ENCODE results near the gene NPLOC4. TPM values are rescaled to one million over a fixed set of nuclear protein-coding genes. Genes with fewer than 3 reads are reported as not detected.

NPLOC4 gene
- total and polyA plus RNA-seq, 2 of the 13 experiments (the other 11 are each of a cell fraction or from before 2014, with no cell fraction given) = 57.0 to 97.0 TPM

GRCh38 chr17:81666342-81667191 lies 29.7 kb upstream of the NPLOC4 start, which contains the start of the genes CCDC137 and OXLD1 (continued):
- TF ChIP-seq NPAS2 (CRISPR knock-in tag; IDR thresholded peaks at IDR 0.05; ENCODE audit: borderline replicate concordance) (no peak), HDAC1 (CRISPR knock-in tag; IDR thresholded peaks at IDR 0.05) (peak; percentile 99), ZNF709 (CRISPR knock-in tag; IDR thresholded peaks at IDR 0.05) (peak; percentile 92), SOX5 (CRISPR knock-in tag; IDR thresholded peaks at IDR 0.05; ENCODE audit: borderline replicate concordance) (no peak), ZBTB4 (CRISPR knock-in tag; IDR thresholded peaks at IDR 0.05; ENCODE audit: borderline replicate concordance) (no peak), NR2C2 (CRISPR knock-in tag; IDR thresholded peaks at IDR 0.05; ENCODE audit: borderline replicate concordance) (peak; percentile 96), HCFC1 (IDR thresholded peaks at IDR 0.05; ENCODE audit: low read depth, low read length) (peak; percentile 67), YEATS4 (CRISPR knock-in tag; IDR thresholded peaks at IDR 0.05; ENCODE audit: borderline replicate concordance) (peak; percentile 84), ZNF782 (CRISPR knock-in tag; IDR thresholded peaks at IDR 0.05; ENCODE audit: borderline replicate concordance) (peak; percentile 59; the same call in 1 of the 2 replicates), ZNF280B (CRISPR knock-in tag; IDR thresholded peaks at IDR 0.05; ENCODE audit: borderline replicate concordance) (peak; percentile 77), ZNF276 (CRISPR knock-in tag; IDR thresholded peaks at IDR 0.05; ENCODE audit: low read depth) (0 out of 2 replicates have a peak, but pooled peaks have one; percentile 54), ZBTB33 (CRISPR knock-in tag; IDR thresholded peaks at IDR 0.05) (peak; percentile 57; the same call in 1 of the 2 replicates), ZNF441 (CRISPR knock-in tag; IDR thresholded peaks at IDR 0.05; ENCODE audit: borderline replicate concordance) (peak; percentile 54; the same call in 1 of the 2 replicates), SMARCE1 (IDR thresholded peaks at IDR 0.05; ENCODE audit: borderline replicate concordance) (no peak), CENPBD1 (CRISPR knock-in tag; IDR thresholded peaks at IDR 0.05; ENCODE audit: borderline replicate concordance, low read depth) (no peak; the same call in 1 of the 2 replicates), ZNF563 (CRISPR knock-in tag; IDR thresholded peaks at IDR 0.05) (peak; percentile 72), ZMYM2 (CRISPR knock-in tag; IDR thresholded peaks at IDR 0.05) (no peak), ZNF143 (CRISPR knock-in tag; IDR thresholded peaks at IDR 0.05) (peak; percentile 76), SALL1 (CRISPR knock-in tag; IDR thresholded peaks at IDR 0.05) (peak; percentile 87)

Data from HepG2 (cell line).